ENCODE results near the gene BRF1. TPM values are rescaled to one million over a fixed set of nuclear protein-coding genes. Genes with fewer than 3 reads are reported as not detected.

The BRF1 gene
- total and polyA plus RNA-seq, 2 of the 13 experiments (the other 11 are each of a cell fraction or from before 2014, with no cell fraction given), result 5.1 to 11.0 TPM

DNA sequence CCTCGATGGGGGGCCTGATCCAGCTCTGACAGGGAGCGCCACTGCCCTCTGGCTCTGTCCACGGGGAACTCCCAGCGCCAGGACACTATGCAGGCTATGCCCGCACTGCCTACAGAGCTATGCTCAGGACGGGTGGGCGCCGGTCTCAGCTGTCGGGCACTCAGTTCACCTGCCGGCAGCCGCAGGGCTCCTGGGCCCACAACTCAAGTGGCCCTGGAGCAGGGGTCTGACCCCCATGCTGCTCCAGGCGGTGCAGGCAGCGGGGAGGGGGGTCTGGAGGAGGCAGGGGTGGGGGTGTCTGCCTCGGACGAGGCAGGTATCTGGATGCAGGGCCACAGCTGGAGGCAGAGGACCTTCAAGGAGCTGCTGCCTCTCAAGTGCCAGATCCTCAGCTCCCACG, 91.2 kb downstream of the BRF1 start:
- Histone ChIP-seq H3K4me2 (ENCODE audit: low read depth, low read length) (no peak overlapping the region), H3K9me3 (ENCODE audit: low read length) (no peaks in the 10 kb centered on the region), H3K27me3 (ENCODE audit: control insufficient read depth in 1 of 2, insufficient read depth in 2 of 2, low read length in 2 of 2) (no peaks in the 10 kb centered on the region; a peak in 1 of 5 replicates), H3K4me3 (replicated peaks in 1 of 3; ENCODE audit: insufficient read depth in 1 of 3, low read depth in 2 of 3, low read length in 3 of 3) (no peak overlapping the region), H3K4me1 (ENCODE audit: insufficient read depth, low read length) (peaks cover 2% of the 10 kb centered on the region; the same call in 1 of the 2 replicates), H3K36me3 (replicated peaks in 1 of 2; ENCODE audit: control insufficient read depth in 1 of 2, insufficient read depth in 2 of 2, low read length in 2 of 2) (peaks cover 8 to 10% of the 10 kb centered on the region in 2 experiments; a peak in 3 of 5 replicates), H3K79me2 (ENCODE audit: insufficient read depth, low read length) (no peaks in the 10 kb centered on the region), H2AFZ (ENCODE audit: low read length) (no peak overlapping the region), H3K27ac (ENCODE audit: extremely low read length, insufficient read depth, low read length) (no peak overlapping the region), H4K20me1 (ENCODE audit: insufficient read depth, low read length) (no peaks in the 10 kb centered on the region; the same call in 1 of the 2 replicates), H3K9ac (ENCODE audit: insufficient read depth, low read depth, low read length) (no peak overlapping the region)
- intact Hi-C loops (cut with micrococcal nuclease; ENCODE audit: unreplicated experiment) (no loop called here), in situ Hi-C loops (cut with HindIII; ENCODE audit: extremely low pct_ligation_motif_present, low pct_unique_long_range_greater_than_20kb) (no loop called here)
- FAIRE-seq (no peak), DNase-seq (ENCODE audit: low spot score) (no peak), ATAC-seq (no peak)
- BruUV-seq (replicated peaks), result no TSS peak
- CTCF ChIA-PET (ENCODE audit: low intra/inter-chr PET ratio, low total read pairs), result no interaction called here
- WGBS (ENCODE audit: low lambda C conversion rate), result no CpG with 5 or more reads among the region's 16 CpGs
- POLR2A ChIA-PET, result no interaction called here
- TF ChIP-seq YY1 (IDR thresholded peaks at IDR 0.05; ENCODE audit: insufficient read depth, insufficient replicate concordance, low read depth, low read length), result no peak
- no peak for TF ChIP-seq KMT2B (CRISPR knock-in tag; IDR thresholded peaks at IDR 0.05)
- TF ChIP-seq ZNF776 (CRISPR knock-in tag; IDR thresholded peaks at IDR 0.05), result no peak
- TF ChIP-seq NR2F2 (IDR thresholded peaks at IDR 0.05; ENCODE audit: borderline replicate concordance, low read depth), result no peak
- TF ChIP-seq REPIN1 (CRISPR knock-in tag; IDR thresholded peaks at IDR 0.05; ENCODE audit: borderline replicate concordance, low read depth), result no peak
- no peak for TF ChIP-seq SRSF4 (IDR thresholded peaks at IDR 0.05; ENCODE audit: low read depth, low read length, poor library complexity, severe bottlenecking)
- TF ChIP-seq, protein P1, sequence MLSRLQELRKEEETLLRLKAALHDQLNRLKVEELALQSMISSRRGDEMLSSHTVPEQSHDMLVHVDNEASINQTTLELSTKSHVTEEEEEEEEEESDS (CRISPR knock-in tag; IDR thresholded peaks at IDR 0.05; ENCODE audit: borderline replicate concordance), result no peak
- TF ChIP-seq, protein P2, sequence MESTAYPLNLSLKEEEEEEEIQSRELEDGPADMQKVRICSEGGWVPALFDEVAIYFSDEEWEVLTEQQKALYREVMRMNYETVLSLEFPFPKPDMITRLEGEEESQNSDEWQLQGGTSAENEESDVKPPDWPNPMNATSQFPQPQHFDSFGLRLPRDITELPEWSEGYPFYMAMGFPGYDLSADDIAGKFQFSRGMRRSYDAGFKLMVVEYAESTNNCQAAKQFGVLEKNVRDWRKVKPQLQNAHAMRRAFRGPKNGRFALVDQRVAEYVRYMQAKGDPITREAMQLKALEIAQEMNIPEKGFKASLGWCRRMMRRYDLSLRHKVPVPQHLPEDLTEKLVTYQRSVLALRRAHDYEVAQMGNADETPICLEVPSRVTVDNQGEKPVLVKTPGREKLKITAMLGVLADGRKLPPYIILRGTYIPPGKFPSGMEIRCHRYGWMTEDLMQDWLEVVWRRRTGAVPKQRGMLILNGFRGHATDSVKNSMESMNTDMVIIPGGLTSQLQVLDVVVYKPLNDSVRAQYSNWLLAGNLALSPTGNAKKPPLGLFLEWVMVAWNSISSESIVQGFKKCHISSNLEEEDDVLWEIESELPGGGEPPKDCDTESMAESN (CRISPR knock-in tag; conservative IDR thresholded peaks at IDR 0.05), result no peak
- TF ChIP-seq KDM4B (CRISPR knock-in tag; IDR thresholded peaks at IDR 0.05), result no peak
- TF ChIP-seq, protein P3, sequence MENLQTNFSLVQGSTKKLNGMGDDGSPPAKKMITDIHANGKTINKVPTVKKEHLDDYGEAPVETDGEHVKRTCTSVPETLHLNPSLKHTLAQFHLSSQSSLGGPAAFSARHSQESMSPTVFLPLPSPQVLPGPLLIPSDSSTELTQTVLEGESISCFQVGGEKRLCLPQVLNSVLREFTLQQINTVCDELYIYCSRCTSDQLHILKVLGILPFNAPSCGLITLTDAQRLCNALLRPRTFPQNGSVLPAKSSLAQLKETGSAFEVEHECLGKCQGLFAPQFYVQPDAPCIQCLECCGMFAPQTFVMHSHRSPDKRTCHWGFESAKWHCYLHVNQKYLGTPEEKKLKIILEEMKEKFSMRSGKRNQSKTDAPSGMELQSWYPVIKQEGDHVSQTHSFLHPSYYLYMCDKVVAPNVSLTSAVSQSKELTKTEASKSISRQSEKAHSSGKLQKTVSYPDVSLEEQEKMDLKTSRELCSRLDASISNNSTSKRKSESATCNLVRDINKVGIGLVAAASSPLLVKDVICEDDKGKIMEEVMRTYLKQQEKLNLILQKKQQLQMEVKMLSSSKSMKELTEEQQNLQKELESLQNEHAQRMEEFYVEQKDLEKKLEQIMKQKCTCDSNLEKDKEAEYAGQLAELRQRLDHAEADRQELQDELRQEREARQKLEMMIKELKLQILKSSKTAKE (CRISPR knock-in tag; IDR thresholded peaks at IDR 0.05; ENCODE audit: borderline replicate concordance), result no peak
- TF ChIP-seq, protein P4, sequence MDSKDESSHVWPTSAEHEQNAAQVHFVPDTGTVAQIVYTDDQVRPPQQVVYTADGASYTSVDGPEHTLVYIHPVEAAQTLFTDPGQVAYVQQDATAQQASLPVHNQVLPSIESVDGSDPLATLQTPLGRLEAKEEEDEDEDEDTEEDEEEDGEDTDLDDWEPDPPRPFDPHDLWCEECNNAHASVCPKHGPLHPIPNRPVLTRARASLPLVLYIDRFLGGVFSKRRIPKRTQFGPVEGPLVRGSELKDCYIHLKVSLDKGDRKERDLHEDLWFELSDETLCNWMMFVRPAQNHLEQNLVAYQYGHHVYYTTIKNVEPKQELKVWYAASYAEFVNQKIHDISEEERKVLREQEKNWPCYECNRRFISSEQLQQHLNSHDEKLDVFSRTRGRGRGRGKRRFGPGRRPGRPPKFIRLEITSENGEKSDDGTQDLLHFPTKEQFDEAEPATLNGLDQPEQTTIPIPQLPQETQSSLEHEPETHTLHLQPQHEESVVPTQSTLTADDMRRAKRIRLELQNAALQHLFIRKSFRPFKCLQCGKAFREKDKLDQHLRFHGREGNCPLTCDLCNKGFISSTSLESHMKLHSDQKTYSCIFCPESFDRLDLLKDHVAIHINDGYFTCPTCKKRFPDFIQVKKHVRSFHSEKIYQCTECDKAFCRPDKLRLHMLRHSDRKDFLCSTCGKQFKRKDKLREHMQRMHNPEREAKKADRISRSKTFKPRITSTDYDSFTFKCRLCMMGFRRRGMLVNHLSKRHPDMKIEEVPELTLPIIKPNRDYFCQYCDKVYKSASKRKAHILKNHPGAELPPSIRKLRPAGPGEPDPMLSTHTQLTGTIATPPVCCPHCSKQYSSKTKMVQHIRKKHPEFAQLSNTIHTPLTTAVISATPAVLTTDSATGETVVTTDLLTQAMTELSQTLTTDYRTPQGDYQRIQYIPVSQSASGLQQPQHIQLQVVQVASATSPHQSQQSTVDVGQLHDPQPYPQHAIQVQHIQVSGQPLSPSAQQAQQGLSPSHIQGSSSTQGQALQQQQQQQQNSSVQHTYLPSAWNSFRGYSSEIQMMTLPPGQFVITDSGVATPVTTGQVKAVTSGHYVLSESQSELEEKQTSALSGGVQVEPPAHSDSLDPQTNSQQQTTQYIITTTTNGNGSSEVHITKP (CRISPR knock-in tag; IDR thresholded peaks at IDR 0.05; ENCODE audit: low read depth), result no peak
- no peak for TF ChIP-seq ZNF160 (CRISPR knock-in tag; IDR thresholded peaks at IDR 0.05)

All from HepG2 (cell line).